HG02943 (cell line): ENCODE data around the gene WDR82.
"Not testable (repeated sequence)": the region's sequence is repeated elsewhere in the genome, so short reads cannot be mapped to it uniquely, and the experiment has no call there.

Source experiments
- ATAC-seq: cut with Tn5 transposase; IDR thresholded peaks from one replicate; pipeline ENCODE4 v1.9.1; 2021; ENCODE audit warnings: mild to moderate bottlenecking, low read depth, moderate library complexity; ENCODE audit not compliant: unreplicated experiment

Gene WDR82

GRCh38 chr3:52290596-52291507, 12.4 kb upstream of the WDR82 start:
- ATAC-seq, result no peak

GRCh38 chr3:52289747-52290595, 11.5 kb upstream of the WDR82 start:
- no peak for ATAC-seq

DNA sequence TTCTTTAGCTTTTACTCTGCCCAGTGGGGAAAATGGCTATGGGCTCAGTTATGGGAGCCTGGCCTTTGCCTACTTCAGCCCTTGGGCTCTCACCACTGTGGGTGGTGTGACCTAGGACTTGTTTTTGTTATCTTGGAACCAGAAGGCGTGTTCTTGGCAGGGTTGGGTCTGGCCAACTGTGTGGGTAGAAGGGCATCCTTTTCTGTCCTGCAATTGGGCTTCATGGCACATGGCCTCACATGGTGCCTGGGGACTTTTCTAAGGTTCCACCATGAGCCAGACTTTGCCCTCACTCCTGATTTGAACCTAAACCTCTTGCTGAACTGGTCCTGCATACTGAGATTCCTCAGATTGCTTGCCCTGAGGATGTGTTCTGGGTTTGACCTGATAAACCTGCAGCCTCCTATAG, 10.9 kb upstream of the WDR82 start:
- ATAC-seq, result no peak

DNA sequence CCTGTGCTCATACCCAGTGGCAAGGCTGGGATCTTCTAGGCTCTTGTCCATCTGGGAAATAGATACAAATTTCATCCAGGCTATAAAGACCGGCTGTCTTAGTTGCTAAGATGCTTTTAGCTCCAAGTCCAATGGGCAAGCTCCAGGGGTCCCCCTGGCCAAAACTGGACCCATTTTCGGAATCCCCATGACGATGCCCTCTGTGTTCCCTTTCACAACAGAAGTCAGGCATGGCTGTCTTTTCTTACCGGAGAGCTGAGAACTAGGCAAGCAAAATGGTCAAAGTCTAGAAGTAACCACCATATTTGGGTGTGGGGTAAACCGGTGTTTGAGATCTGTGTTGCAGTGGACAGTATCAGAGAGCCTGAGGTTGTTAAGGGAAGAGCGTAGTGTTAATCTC, 10.2 kb upstream of the WDR82 start:
- ATAC-seq, result no peak

DNA sequence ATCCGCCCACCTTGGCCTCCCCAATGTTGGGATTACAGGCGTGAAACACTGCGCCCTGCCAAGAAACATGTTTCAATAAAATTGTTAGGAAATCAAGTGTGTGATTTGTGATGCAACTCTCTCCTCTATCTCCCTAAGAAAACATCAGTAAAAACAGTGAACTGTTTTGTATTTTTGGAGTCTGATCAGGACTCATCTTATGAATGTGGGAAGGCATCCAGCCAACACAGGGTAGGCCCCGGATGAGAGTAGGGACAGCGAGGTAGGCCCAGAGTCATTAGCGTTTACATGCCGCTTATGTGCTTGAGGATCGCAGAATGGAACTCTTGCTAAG, 8.3 kb upstream of the WDR82 start:
- no peak for ATAC-seq

DNA sequence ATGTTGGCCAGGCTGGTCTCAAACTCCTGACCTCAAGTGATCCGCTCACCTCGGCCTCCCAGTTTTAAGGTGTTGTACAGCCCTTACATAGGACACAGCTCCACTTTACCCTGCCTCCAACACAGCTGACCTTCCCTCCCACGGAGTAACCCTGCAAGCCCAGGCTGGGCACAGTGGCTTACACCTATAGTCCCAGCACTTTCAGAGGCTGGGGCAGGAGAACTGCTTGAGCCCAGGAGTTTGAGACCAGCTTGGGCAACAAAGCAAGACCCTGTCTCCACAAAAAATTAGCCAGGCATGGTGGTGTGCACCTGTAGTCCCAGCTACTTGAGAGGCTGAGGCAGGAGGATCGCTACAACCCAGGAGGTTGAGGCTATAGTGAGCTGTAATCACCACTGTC, 5.6 kb upstream of the WDR82 start:
- ATAC-seq, result not testable (repeated sequence)

- ATAC-seq, result no peak
These were observed 4.9 kb upstream of the WDR82 start for GRCh38 chr3:52283306-52283705.

GRCh38 chr3:52281981-52282801, 3.7 kb upstream of the WDR82 start:
- no peak for ATAC-seq

- no peak for ATAC-seq
These were observed 1.6 kb upstream of the WDR82 start for GRCh38 chr3:52280050-52280461.

DNA sequence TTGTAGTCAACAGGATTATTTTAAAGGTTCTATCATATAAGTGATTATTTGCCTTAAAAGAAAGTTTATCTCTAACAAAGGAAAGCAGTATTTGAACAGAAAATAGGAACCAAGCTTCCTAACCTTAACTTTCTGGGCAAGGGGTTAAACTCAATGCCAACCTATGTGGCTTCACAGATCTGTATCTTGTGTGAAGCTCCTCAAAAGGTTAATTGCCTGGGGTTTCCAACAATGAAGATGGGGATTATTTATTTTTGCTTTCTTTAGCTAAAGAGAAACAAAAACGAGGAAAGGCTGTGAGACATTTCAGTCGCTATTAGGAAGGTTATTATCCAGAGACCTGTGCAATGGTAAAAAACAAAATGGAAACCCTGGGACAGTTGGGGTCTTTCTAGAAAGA, 1.1 kb upstream of the WDR82 start:
- no peak for ATAC-seq

DNA sequence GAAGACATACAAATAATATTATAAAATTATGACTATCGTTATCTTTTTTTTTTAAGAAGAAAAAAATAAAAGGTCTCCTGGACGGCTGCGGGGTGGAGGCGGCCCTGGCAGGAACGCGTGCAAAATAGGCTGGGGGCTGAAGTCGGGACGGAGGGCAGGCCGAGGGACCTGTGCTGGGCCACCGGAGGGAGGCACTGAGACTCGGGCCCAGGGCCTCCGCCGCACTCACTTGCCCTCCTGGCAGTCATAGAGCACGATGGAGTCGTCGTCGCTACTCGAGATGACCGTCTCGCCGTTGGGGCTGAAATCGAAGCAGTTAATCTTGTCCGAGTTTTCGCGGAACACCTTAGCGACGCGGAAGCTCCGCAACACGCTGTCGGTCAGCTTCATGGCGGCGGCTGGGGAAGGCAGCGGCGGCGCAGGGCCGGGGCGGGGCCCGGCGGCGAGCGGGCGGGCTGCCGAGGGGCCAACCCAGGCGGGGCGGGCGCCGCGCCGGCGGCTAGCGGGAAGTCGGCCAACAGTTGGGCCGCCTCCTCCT, 408 bp downstream of the WDR82 start:
- ATAC-seq, result peak; percentile 65

DNA sequence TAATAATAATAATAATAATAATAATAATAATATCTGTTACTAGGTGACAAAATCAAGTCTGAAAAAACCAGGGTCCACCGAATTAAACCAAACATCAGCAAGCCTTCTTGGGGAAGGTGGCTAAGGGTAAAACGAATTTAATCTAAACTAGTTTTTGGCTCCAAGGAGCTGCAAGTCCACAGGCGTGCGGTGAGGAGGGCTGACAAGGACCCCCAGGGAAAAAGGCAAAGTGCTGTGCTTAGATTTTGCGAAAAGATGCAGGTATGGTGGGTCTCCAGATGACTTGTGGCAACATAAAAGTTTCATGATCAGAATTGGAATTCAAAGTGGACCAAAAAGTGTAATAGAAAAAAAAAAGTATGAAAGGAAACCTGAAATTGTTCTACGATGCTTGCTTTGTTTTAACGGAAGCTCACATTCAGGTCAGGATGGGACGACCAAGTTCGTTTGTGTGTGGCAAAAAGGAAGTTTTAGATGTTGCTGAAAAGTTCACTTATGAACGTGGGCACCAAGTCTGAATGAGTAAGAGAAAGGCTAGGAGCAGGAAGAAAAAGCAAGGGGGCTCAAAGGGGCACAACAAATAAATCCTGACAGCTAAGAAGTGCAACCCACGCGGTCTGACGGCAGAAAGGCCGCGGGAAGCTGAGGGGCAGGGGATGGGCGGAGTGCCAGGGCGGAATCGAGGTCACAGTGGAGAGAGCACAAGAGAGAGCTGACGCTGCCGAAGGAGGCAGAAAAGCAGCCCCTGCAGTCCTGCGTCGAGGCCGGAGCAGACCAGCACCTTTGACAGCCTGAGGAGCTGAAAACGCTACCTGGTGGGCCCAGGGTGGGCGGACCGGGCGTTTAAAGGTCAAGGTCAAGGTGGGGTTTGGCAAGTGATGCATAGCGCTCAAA, 1.1 kb downstream of the WDR82 start:
- peak; percentile 6 for ATAC-seq

GRCh38 chr3:52274781-52275180, 3.7 kb downstream of the WDR82 start:
- not testable (repeated sequence) for ATAC-seq

DNA sequence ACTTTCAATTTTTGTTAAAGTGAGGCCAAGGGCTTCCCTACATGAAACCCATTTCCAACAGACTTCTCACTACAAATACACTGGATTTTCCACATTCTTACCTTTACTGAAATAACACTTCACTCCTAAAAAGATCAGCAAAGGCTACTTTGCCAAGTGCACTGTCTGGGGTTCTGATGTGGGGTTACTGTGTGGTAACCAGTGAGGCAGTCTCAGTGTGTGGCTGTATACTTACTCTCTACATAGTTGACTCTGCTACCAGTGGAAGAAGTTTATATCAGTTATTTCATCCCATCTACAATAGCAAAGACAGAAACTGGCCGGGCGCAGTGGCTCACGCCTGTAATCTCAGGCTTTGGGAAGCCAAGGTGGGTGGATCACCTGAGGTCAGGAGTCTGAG, 5.6 kb downstream of the WDR82 start:
- no peak for ATAC-seq

DNA sequence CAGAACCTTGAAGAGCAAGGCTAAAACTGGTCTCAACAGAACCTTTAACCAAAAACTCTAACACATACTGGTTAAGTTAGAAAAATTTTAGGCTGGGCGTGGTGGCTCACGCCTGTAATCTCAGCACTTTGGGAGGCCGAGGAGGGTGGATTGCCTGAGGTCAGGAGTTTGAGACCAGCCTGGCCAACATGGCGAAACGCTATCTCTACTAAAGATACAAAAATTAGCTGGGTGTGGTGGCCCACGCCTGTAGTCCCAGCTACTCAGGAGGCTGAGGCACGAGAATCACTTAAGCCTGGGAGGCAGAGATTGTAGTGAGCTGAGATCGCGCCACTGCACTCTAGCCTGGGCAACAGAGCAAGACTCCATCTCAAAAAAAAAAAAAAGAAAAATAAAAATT, 6.3 kb downstream of the WDR82 start:
- not testable (repeated sequence) for ATAC-seq

GRCh38 chr3:52270252-52270754, 8.1 kb downstream of the WDR82 start:
- no peak for ATAC-seq

DNA sequence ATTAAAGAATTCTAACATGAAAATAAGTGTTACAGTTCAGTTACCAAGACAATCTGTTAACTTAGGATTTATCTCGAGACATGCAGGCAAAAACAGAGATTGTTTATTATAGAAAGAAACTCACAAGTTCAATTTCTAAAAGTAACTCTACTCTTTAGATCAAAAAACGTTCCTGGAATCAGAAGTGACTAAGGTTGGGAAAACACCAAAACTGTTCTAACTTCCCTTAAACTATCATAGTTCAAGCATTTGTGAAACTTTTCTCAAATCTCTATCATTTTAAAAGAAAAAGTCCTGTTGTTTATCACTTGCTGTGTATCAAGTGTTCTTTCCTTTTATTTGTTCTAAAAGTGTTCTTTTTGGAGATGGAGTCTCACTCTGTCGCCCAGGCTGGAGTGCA, 8.7 kb downstream of the WDR82 start:
- ATAC-seq, result no peak

DNA sequence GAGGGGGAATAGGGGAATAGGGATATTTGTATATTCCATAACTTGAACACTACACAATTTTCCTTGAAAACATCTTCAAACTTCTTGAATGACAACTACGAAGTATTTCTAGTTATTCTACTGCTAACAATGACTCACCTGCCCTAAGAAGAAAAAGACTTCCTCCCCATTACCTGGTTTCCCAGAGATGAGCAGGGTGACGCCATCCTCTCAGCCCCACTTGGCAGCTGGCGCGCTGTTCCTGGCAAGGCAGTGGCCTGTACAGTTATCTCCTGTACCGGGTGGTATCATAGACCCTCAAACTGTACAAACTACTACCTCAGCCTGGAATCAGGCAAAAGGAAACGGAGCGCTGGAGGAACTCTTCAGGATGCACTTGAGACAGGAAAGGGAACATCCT, 10.4 kb downstream of the WDR82 start:
- no peak for ATAC-seq

DNA sequence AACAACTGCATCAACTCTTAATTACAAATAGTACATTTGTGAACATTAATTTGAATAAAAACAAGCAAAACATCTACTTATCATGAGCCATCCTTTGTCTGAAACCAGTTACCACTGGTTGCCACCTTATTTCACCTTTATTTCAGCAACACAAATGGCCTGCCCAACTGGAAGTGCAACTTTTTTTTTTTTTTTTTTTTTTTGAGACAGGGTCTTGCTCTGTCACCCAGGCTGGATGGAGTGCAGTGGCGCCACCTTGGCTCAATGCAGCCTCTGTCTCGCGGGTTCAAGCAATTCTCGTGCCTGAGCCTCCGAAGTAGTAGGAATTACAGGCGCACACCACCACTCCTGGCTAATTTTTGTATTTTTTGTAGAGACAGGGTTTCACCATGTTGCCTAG, 13.1 kb downstream of the WDR82 start:
- no peak for ATAC-seq
